HCT116 (cell line): Measurements from ENCODE around the gene CPSF4L.

ENCODE experiments used
- CTCF ChIP-seq, 3 experiments: fragments of 200-600 bp in 1 of 3; sonication (generic) in 1 of 3; IDR thresholded peaks in 2 of 3; conservative IDR thresholded peaks in 1 of 3; 2 replicates each; pipeline ENCODE4 v1.5.1; 2012 to 2017; ENCODE audit warnings: low read depth in 2 of 3, low read length in 2 of 3, antibody characterized with exemption in 1 of 3, borderline replicate concordance in 1 of 3, control low read depth in 1 of 3, mild to moderate bottlenecking in 1 of 3, mixed read lengths in 1 of 3, mixed run types in 1 of 3, moderate library complexity in 1 of 3; ENCODE audit not compliant: insufficient read depth in 1 of 3
- EZH2phosphoT487 ChIP-seq: fragments of 200-600 bp; IDR thresholded peaks from 2 replicates; pipeline ENCODE4 v1.6.1; 2018; ENCODE audit warnings: antibody characterized with exemption, borderline replicate concordance
- POLR2AphosphoS5 ChIP-seq: IDR thresholded peaks from 2 replicates; pipeline ENCODE4 v1.6.1; 2011; ENCODE audit warnings: mild to moderate bottlenecking, low read depth, low read length, moderate library complexity
- SP1 ChIP-seq: IDR thresholded peaks from 2 replicates; pipeline ENCODE4 v1.6.1; 2012; ENCODE audit warnings: low read depth
- TCF7L2 ChIP-seq: IDR thresholded peaks from 2 replicates; pipeline ENCODE4 v1.7.0; 2011; ENCODE audit warnings: borderline replicate concordance, inconsistent platforms; ENCODE audit not compliant: insufficient read depth, insufficient read length; ENCODE audit errors: extremely low read depth
- ZBTB33 ChIP-seq: IDR thresholded peaks from 2 replicates; pipeline ENCODE4 v1.6.1; 2011; ENCODE audit warnings: mild to moderate bottlenecking, low read length, moderate library complexity; ENCODE audit not compliant: insufficient replicate concordance; ENCODE audit errors: extremely low read depth

GRCh38 chr17:73286863-73287296, 25.2 kb upstream of the CPSF4L start:
- TF ChIP-seq POLR2AphosphoS5: no peak
- TF ChIP-seq SP1: no peak
- no peak for TF ChIP-seq ZBTB33
- no peak for TF ChIP-seq CTCF (IDR thresholded peaks at IDR 0.05 in 2 of 3, conservative IDR thresholded peaks at IDR 0.05 in 1 of 3; ENCODE audit: borderline replicate concordance in 1 of 3, insufficient read depth in 1 of 3, low read depth in 2 of 3, low read length in 2 of 3)
- no peak for TF ChIP-seq TCF7L2
- TF ChIP-seq EZH2phosphoT487: no peak
